ENCODE measurements around the gene KRTAP8-1. TPM values are rescaled to one million over a fixed set of nuclear protein-coding genes. Genes with fewer than 3 reads are reported as not detected.

The KRTAP8-1 gene
- total RNA-seq, 2 experiments from 2014 or later: not detected

DNA sequence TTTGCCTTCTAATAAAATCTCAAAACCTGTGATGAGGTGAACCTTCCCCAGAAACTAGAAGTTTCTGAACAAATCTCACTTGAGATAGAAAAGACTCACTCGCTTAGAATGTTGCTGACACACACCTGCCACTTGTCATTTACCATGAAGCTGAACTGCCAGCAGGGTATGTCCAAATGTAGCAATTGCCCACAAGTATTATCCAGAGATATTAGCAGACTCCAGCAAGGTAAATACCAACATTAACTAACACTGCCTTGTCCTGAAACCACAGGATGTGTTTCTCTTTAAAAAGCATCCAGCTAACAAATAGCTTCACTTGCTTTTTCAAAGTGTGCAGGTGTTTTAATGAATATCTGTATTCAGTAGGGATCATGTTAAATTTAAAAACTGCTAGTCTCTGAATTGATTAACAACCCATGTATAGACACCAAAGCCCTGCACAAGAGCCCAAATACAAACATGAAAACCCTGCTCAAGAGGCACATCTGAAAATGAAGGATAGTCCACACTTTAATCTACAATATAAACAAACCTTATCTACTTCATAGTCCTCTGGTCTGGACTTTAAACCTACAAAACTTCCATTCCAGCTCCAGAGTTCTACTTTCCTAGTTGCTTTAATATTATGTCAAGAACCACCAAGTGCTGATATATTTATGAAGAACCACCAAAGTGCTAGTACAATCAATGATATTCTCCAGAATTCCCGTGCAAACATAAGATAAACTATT is 19.3 kb downstream of the KRTAP8-1 start:
- Mint-ChIP-seq H3K27ac (no peak overlapping the region), H3K4me3 (no peak overlapping the region), H3K4me1 (ENCODE audit: low read depth) (no peaks in the 10 kb centered on the region), H3K27me3 (peaks cover 15% of the 10 kb centered on the region), H3K36me3 (ENCODE audit: low read depth) (no peaks in the 10 kb centered on the region), H3K9me3 (peaks cover 2% of the 10 kb centered on the region)
- DNase-seq (no peak), ATAC-seq (no peak)
- intact Hi-C loops (cut with micrococcal nuclease): no loop called here
- TF ChIP-seq, protein P1, sequence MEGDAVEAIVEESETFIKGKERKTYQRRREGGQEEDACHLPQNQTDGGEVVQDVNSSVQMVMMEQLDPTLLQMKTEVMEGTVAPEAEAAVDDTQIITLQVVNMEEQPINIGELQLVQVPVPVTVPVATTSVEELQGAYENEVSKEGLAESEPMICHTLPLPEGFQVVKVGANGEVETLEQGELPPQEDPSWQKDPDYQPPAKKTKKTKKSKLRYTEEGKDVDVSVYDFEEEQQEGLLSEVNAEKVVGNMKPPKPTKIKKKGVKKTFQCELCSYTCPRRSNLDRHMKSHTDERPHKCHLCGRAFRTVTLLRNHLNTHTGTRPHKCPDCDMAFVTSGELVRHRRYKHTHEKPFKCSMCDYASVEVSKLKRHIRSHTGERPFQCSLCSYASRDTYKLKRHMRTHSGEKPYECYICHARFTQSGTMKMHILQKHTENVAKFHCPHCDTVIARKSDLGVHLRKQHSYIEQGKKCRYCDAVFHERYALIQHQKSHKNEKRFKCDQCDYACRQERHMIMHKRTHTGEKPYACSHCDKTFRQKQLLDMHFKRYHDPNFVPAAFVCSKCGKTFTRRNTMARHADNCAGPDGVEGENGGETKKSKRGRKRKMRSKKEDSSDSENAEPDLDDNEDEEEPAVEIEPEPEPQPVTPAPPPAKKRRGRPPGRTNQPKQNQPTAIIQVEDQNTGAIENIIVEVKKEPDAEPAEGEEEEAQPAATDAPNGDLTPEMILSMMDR (IDR thresholded peaks at IDR 0.05): no peak
- ChIA-PET POLR2A (no interaction called here), CTCF (no interaction called here)

DNA sequence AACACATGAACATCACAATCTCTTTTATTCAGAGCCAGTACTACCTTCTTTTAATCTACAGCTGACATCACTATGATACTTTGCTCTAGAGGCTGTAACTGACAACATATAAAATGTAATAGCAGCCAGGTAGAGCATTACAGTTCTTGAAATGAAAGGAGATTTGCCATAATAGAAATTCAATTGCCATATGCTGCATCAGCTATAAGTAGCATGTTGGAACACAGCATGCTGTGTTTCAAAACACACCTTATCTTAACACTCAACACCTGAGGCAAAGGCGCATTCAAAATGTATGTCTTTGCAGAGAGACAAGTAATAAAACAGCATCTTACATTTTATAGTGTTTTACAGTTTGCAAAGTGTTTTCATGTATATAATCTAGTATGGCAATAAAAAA is 33.8 kb downstream of the KRTAP8-1 start:
- H3K4me1 Mint-ChIP-seq (ENCODE audit: low read depth): no peaks in the 10 kb centered on the region
- TF ChIP-seq, protein P1 (IDR thresholded peaks at IDR 0.05): no peak
- ChIA-PET CTCF (interaction anchor here (1.7 kb wide), 1 partner anchor 14 kb away, joined by 4 read pairs; no protein-coding TSS in a partner anchor), POLR2A (no interaction called here)
- DNase-seq (no peak), ATAC-seq (no peak)
- no peak overlapping the region for H3K4me3 Mint-ChIP-seq
- H3K9me3 Mint-ChIP-seq: no peaks in the 10 kb centered on the region
- intact Hi-C loops (cut with micrococcal nuclease): no loop called here
- H3K36me3 Mint-ChIP-seq (ENCODE audit: low read depth): no peaks in the 10 kb centered on the region
- no peak overlapping the region for H3K27ac Mint-ChIP-seq
- peaks cover 5% of the 10 kb centered on the region for H3K27me3 Mint-ChIP-seq

DNA sequence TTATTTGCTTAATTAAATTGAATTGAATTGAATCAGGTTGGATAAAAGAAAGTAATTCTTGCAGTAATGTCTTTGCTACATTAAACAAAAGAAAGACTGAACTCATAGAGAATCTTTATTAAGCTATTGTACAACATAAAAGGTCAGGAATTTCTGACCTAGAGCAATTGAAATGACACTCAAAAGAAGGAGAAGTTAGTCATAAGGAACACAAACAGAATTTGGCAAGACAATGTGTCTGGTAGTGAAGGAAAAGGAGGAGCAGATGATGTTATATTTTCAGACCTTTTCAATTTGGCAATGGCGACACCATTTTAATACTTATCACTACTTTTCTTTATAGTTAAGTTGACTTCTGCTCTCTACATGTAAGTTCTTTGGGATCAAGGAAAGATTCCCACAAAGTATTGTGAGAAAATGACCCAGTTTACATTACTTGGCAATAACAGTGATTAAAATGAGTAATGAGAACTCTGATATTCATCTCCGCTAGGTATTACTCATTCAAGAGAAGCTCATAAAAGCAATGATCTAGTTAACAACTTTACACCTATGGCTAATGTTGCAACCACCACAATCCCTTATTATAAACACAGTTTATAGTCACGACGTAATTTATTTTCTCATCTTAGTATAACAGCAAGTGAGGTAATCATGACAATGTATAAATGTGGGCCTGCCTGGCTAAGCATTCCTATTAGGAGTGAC is 43.2 kb downstream of the KRTAP8-1 start:
- CTCF ChIA-PET: no interaction called here
- POLR2A ChIA-PET: no interaction called here
- ATAC-seq (no peak), DNase-seq (no peak)
- TF ChIP-seq, protein P1 (IDR thresholded peaks at IDR 0.05): no peak
- Mint-ChIP-seq H3K4me3 (no peak overlapping the region), H3K27me3 (peaks cover 3% of the 10 kb centered on the region), H3K36me3 (ENCODE audit: low read depth) (no peaks in the 10 kb centered on the region), H3K4me1 (ENCODE audit: low read depth) (no peaks in the 10 kb centered on the region), H3K27ac (no peak overlapping the region), H3K9me3 (no peaks in the 10 kb centered on the region)
- intact Hi-C loops (cut with micrococcal nuclease): no loop called here

Other genes with a start within 250 kb of the KRTAP8-1 start
- not detected for gene KRTAP22-2, start 222.9 kb downstream of the KRTAP8-1 start, total RNA-seq
- not detected for gene KRTAP6-3, start 220.8 kb downstream of the KRTAP8-1 start, total RNA-seq
- gene KRTAP6-2, start 214.4 kb downstream of the KRTAP8-1 start, total RNA-seq: not detected
- not detected for gene KRTAP22-1, start 212.2 kb downstream of the KRTAP8-1 start, total RNA-seq
- gene KRTAP6-1, start 199.3 kb downstream of the KRTAP8-1 start, total RNA-seq: not detected
- gene KRTAP20-1, start 196.8 kb downstream of the KRTAP8-1 start, total RNA-seq: not detected
- not detected for gene KRTAP20-4, start 192.6 kb downstream of the KRTAP8-1 start, total RNA-seq
- not detected for gene KRTAP20-2, start 178.1 kb downstream of the KRTAP8-1 start, total RNA-seq
- gene KRTAP20-3, start 170.4 kb downstream of the KRTAP8-1 start, total RNA-seq: not detected
- not detected for gene KRTAP21-3, start 94.5 kb downstream of the KRTAP8-1 start, total RNA-seq
- gene KRTAP21-2, start 66.0 kb downstream of the KRTAP8-1 start, total RNA-seq: not detected
- gene KRTAP21-1, start 57.8 kb downstream of the KRTAP8-1 start, total RNA-seq: not detected
- not detected for gene KRTAP7-1, start 16.5 kb upstream of the KRTAP8-1 start, total RNA-seq
- not detected for gene KRTAP11-1, start 68.3 kb upstream of the KRTAP8-1 start, total RNA-seq
- not detected for gene KRTAP19-8, start 225.2 kb upstream of the KRTAP8-1 start, total RNA-seq

Data from activated CD8-positive, alpha-beta T cell treated with anti-CD3 and anti-CD28 coated beads for 36 hours (primary cell).